ENCODE measurements around the gene SARNP.
A peak's percentile ranks its signal among the peaks of the same experiment; 100 is the strongest.

Gene SARNP

GRCh38 chr12:55724940-55725309, 92.6 kb downstream of the SARNP start:
- Histone ChIP-seq H3K18ac (ENCODE audit: low read depth in 1 of 2, low read length in 2 of 2) (no peak overlapping the region), H3K27ac (ENCODE audit: low read length, poor library complexity, severe bottlenecking) (no peak overlapping the region), H2BK5ac (ENCODE audit: low read depth, low read length, poor library complexity, severe bottlenecking) (no peak overlapping the region), H3K9me3 (ENCODE audit: control insufficient read depth, low read length) (no peaks in the 10 kb centered on the region), H3K14ac (ENCODE audit: low read length in 2 of 2) (peak overlapping the region in 1 of 2 experiments; percentile 12), H2BK120ac (ENCODE audit: low read depth, low read length) (no peak overlapping the region), H2BK12ac (ENCODE audit: low read length in 2 of 2) (peak overlapping the region in 1 of 2 experiments; percentile 10), H3K27me3 (ENCODE audit: control insufficient read depth in 1 of 2, insufficient read depth in 1 of 2, low read length in 2 of 2) (no peaks in the 10 kb centered on the region), H2BK15ac (ENCODE audit: low read depth, poor library complexity, severe bottlenecking) (no peak overlapping the region), H4K8ac (ENCODE audit: low read length) (no peak overlapping the region), H3K4me2 (ENCODE audit: low read length, poor library complexity, severe bottlenecking) (no peak overlapping the region), H3K4me1 (ENCODE audit: control insufficient read depth, insufficient read depth, low read depth, low read length) (peaks cover 45% of the 10 kb centered on the region), H3K36me3 (ENCODE audit: control insufficient read depth in 1 of 2, insufficient read depth in 2 of 2, low read depth in 1 of 2, low read length in 2 of 2) (peaks cover 48 to 49% of the 10 kb centered on the region in 2 experiments), H3K4ac (ENCODE audit: low read depth in 1 of 2, low read length in 2 of 2) (no peak overlapping the region), H3K79me1 (replicated peaks; ENCODE audit: low read length, poor library complexity, severe bottlenecking) (peaks cover 9% of the 10 kb centered on the region), H4K91ac (ENCODE audit: low read length) (no peak overlapping the region), H2AFZ (ENCODE audit: low read depth, low read length) (no peak overlapping the region), H3K23ac (ENCODE audit: low read length in 2 of 2) (no peak overlapping the region), H3K9ac (ENCODE audit: low read length) (peak overlapping the region; percentile 95), H2AK5ac (ENCODE audit: low read length, severe bottlenecking) (no peak overlapping the region), H3K4me3 (ENCODE audit: insufficient read depth in 1 of 2, low read depth in 1 of 2, low read length in 2 of 2) (peak overlapping the region in 1 of 2 experiments; percentile 94)
- DNase-seq: no peak
- 89% methylated on average over 2 of the region's 3 CpGs for WGBS

GRCh38 chr12:55724226-55724939, 93.1 kb downstream of the SARNP start:
- Histone ChIP-seq H4K8ac (ENCODE audit: low read length) (peak overlapping the region; percentile 77), H4K91ac (ENCODE audit: low read length) (no peak overlapping the region), H3K79me1 (replicated peaks; ENCODE audit: low read length, poor library complexity, severe bottlenecking) (peaks cover 9% of the 10 kb centered on the region), H3K27ac (ENCODE audit: low read length, poor library complexity, severe bottlenecking) (no peak overlapping the region), H3K9ac (ENCODE audit: low read length) (peak overlapping the region; percentile 95), H3K4me2 (ENCODE audit: low read length, poor library complexity, severe bottlenecking) (no peak overlapping the region), H2BK5ac (ENCODE audit: low read depth, low read length, poor library complexity, severe bottlenecking) (no peak overlapping the region), H2BK15ac (ENCODE audit: low read depth, poor library complexity, severe bottlenecking) (no peak overlapping the region), H2AK5ac (ENCODE audit: low read length, severe bottlenecking) (peak overlapping the region; percentile 27), H3K14ac (ENCODE audit: low read length in 2 of 2) (no peak overlapping the region), H3K27me3 (ENCODE audit: control insufficient read depth in 1 of 2, insufficient read depth in 1 of 2, low read length in 2 of 2) (no peaks in the 10 kb centered on the region), H3K4me3 (ENCODE audit: insufficient read depth in 1 of 2, low read depth in 1 of 2, low read length in 2 of 2) (peak overlapping the region in 1 of 2 experiments; percentile 94), H3K9me3 (ENCODE audit: control insufficient read depth, low read length) (no peaks in the 10 kb centered on the region), H2BK120ac (ENCODE audit: low read depth, low read length) (no peak overlapping the region), H2AFZ (ENCODE audit: low read depth, low read length) (no peak overlapping the region), H3K4ac (ENCODE audit: low read depth in 1 of 2, low read length in 2 of 2) (no peak overlapping the region), H2BK12ac (ENCODE audit: low read length in 2 of 2) (no peak overlapping the region), H3K4me1 (ENCODE audit: control insufficient read depth, insufficient read depth, low read depth, low read length) (peaks cover 49% of the 10 kb centered on the region), H3K23ac (ENCODE audit: low read length in 2 of 2) (no peak overlapping the region), H3K36me3 (ENCODE audit: control insufficient read depth in 1 of 2, insufficient read depth in 2 of 2, low read depth in 1 of 2, low read length in 2 of 2) (peaks cover 49 to 51% of the 10 kb centered on the region in 2 experiments), H3K18ac (ENCODE audit: low read depth in 1 of 2, low read length in 2 of 2) (no peak overlapping the region)
- 75% methylated on average over 11 of the region's 11 CpGs for WGBS
- peak; percentile 70 for DNase-seq

DNA sequence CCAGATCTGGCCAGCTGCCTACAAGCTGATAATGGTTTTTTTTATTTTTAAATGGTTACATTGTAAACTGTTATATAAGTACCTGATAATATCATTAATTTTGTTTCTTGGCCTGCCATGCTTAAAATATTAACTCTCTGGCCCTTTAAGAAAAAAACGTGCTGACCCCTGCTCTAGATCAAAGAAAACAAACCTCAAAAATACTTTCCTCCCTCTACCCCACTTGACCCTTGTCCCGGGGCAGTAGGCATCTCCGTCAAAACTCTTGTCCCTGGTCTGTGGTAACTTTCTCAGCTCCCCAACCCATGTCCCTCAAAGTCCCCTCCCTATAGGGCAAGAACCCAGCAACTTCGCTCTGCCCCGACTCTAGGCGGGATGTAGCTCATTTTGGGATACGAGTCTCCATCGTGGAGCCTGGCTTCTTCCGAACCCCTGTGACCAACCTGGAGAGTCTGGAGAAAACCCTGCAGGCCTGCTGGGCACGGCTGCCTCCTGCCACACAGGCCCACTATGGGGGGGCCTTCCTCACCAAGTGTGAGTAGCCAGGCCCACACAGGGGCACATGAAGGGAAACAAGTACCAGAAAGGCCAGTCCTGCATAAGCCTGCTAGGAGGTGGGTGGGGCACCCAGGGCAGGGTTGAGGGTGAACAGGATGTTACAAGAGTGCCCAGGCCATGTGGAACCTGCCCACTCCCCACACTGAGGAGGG, 93.9 kb downstream of the SARNP start:
- H3K18ac ChIP-seq (ENCODE audit: low read depth in 1 of 2, low read length in 2 of 2): no peak overlapping the region
- 79% methylated on average over 10 of the region's 10 CpGs for WGBS

GRCh38 chr12:55722948-55723347, 94.6 kb downstream of the SARNP start:
- no peak overlapping the region for H3K4me2 ChIP-seq (ENCODE audit: low read length, poor library complexity, severe bottlenecking)
- peak overlapping the region; percentile 36 for H3K27ac ChIP-seq (ENCODE audit: low read length, poor library complexity, severe bottlenecking)
- peak overlapping the region in 1 of 2 experiments; percentile 94 for H3K4me3 ChIP-seq (ENCODE audit: insufficient read depth in 1 of 2, low read depth in 1 of 2, low read length in 2 of 2)
- H3K18ac ChIP-seq (ENCODE audit: low read depth in 1 of 2, low read length in 2 of 2): no peak overlapping the region
- H2AFZ ChIP-seq (ENCODE audit: low read depth, low read length): no peak overlapping the region
- no peak overlapping the region for H2BK15ac ChIP-seq (ENCODE audit: low read depth, poor library complexity, severe bottlenecking)
- H3K9me3 ChIP-seq (ENCODE audit: control insufficient read depth, low read length): no peaks in the 10 kb centered on the region
- no peak for DNase-seq
- H3K79me1 ChIP-seq (replicated peaks; ENCODE audit: low read length, poor library complexity, severe bottlenecking): peaks cover 17% of the 10 kb centered on the region
- no peak overlapping the region for H3K4ac ChIP-seq (ENCODE audit: low read depth in 1 of 2, low read length in 2 of 2)
- H2BK120ac ChIP-seq (ENCODE audit: low read depth, low read length): no peak overlapping the region
- H3K27me3 ChIP-seq (ENCODE audit: control insufficient read depth in 1 of 2, insufficient read depth in 1 of 2, low read length in 2 of 2): no peaks in the 10 kb centered on the region
- no peak overlapping the region for H3K14ac ChIP-seq (ENCODE audit: low read length in 2 of 2)
- H4K8ac ChIP-seq (ENCODE audit: low read length): no peak overlapping the region
- H3K4me1 ChIP-seq (ENCODE audit: control insufficient read depth, insufficient read depth, low read depth, low read length): peaks cover 57% of the 10 kb centered on the region
- H4K91ac ChIP-seq (ENCODE audit: low read length): no peak overlapping the region
- H3K23ac ChIP-seq (ENCODE audit: low read length in 2 of 2): no peak overlapping the region
- H3K36me3 ChIP-seq (ENCODE audit: control insufficient read depth in 1 of 2, insufficient read depth in 2 of 2, low read depth in 1 of 2, low read length in 2 of 2): peaks cover 49 to 51% of the 10 kb centered on the region in 2 experiments
- H2BK12ac ChIP-seq (ENCODE audit: low read length in 2 of 2): no peak overlapping the region
- H2BK5ac ChIP-seq (ENCODE audit: low read depth, low read length, poor library complexity, severe bottlenecking): no peak overlapping the region
- peak overlapping the region; percentile 95 for H3K9ac ChIP-seq (ENCODE audit: low read length)
- over 99% methylated on average over 8 of the region's 8 CpGs for WGBS
- no peak overlapping the region for H2AK5ac ChIP-seq (ENCODE audit: low read length, severe bottlenecking)

More for the DNA sequence above, 93.9 kb downstream of the SARNP start:
- Histone ChIP-seq H3K36me3 (ENCODE audit: control insufficient read depth in 1 of 2, insufficient read depth in 2 of 2, low read depth in 1 of 2, low read length in 2 of 2) (peaks cover 49 to 51% of the 10 kb centered on the region in 2 experiments), H3K14ac (ENCODE audit: low read length in 2 of 2) (no peak overlapping the region), H3K4me2 (ENCODE audit: low read length, poor library complexity, severe bottlenecking) (no peak overlapping the region), H3K4me1 (ENCODE audit: control insufficient read depth, insufficient read depth, low read depth, low read length) (peaks cover 53% of the 10 kb centered on the region), H3K4me3 (ENCODE audit: insufficient read depth in 1 of 2, low read depth in 1 of 2, low read length in 2 of 2) (peak overlapping the region in 1 of 2 experiments; percentile 94), H3K4ac (ENCODE audit: low read depth in 1 of 2, low read length in 2 of 2) (no peak overlapping the region), H2BK120ac (ENCODE audit: low read depth, low read length) (no peak overlapping the region), H2AFZ (ENCODE audit: low read depth, low read length) (no peak overlapping the region), H3K9ac (ENCODE audit: low read length) (peak overlapping the region; percentile 95), H3K27me3 (ENCODE audit: control insufficient read depth in 1 of 2, insufficient read depth in 1 of 2, low read length in 2 of 2) (no peaks in the 10 kb centered on the region), H3K79me1 (replicated peaks; ENCODE audit: low read length, poor library complexity, severe bottlenecking) (peaks cover 12% of the 10 kb centered on the region), H3K9me3 (ENCODE audit: control insufficient read depth, low read length) (no peaks in the 10 kb centered on the region), H2AK5ac (ENCODE audit: low read length, severe bottlenecking) (peak overlapping the region; percentile 27), H3K27ac (ENCODE audit: low read length, poor library complexity, severe bottlenecking) (peak overlapping the region; percentile 34), H4K91ac (ENCODE audit: low read length) (no peak overlapping the region), H2BK5ac (ENCODE audit: low read depth, low read length, poor library complexity, severe bottlenecking) (no peak overlapping the region), H2BK12ac (ENCODE audit: low read length in 2 of 2) (no peak overlapping the region), H3K23ac (ENCODE audit: low read length in 2 of 2) (no peak overlapping the region), H2BK15ac (ENCODE audit: low read depth, poor library complexity, severe bottlenecking) (no peak overlapping the region), H4K8ac (ENCODE audit: low read length) (peak overlapping the region; percentile 20)
- no peak for DNase-seq

Data from mesenchymal stem cell (in vitro differentiated cells and primary cell).